ENCODE results near the gene COL18A1.
A peak's percentile ranks its signal among the peaks of the same experiment; 100 is the strongest.

The COL18A1 gene

GRCh38 chr21:45411810-45412206, 6.8 kb downstream of the COL18A1 start:
- Histone ChIP-seq H3K27ac (replicated peaks; ENCODE audit: low read length) (no peak overlapping the region), H4K8ac (ENCODE audit: low read depth, low read length) (no peak overlapping the region), H3K4ac (ENCODE audit: low read length) (no peak overlapping the region), H3K4me2 (ENCODE audit: insufficient read depth, low read length, poor library complexity, severe bottlenecking) (no peak overlapping the region), H3K23ac (ENCODE audit: low read depth, low read length, poor library complexity) (no peak overlapping the region), H3K27me3 (ENCODE audit: control insufficient read depth in 3 of 3, insufficient read depth in 3 of 3, low read depth in 1 of 3, low read length in 3 of 3) (peaks cover 0 to 66% (median 0%) of the 10 kb centered on the region in 3 experiments), H2BK5ac (ENCODE audit: low read length) (no peak overlapping the region), H2AK5ac (ENCODE audit: low read depth, low read length) (no peak overlapping the region), H2BK15ac (ENCODE audit: low read length) (no peak overlapping the region), H4K91ac (ENCODE audit: low read depth, low read length, poor library complexity) (no peak overlapping the region), H3K79me1 (ENCODE audit: low read depth, low read length) (peaks cover 34% of the 10 kb centered on the region), H3K9me3 (replicated peaks in 1 of 2; ENCODE audit: control insufficient read depth in 2 of 2, insufficient read depth in 1 of 2, low read depth in 1 of 2, low read length in 2 of 2) (no peaks in the 10 kb centered on the region), H2BK12ac (ENCODE audit: low read length) (no peak overlapping the region), H2AFZ (ENCODE audit: low read length) (no peak overlapping the region), H3K9ac (ENCODE audit: low read depth, low read length, poor library complexity) (no peak overlapping the region), H3K14ac (ENCODE audit: low read length) (no peak overlapping the region), H3K4me1 (ENCODE audit: control insufficient read depth in 2 of 2, insufficient read depth in 1 of 2, low read depth in 1 of 2, low read length in 2 of 2) (peaks cover 22 to 41% of the 10 kb centered on the region in 2 donors), H3K4me3 (ENCODE audit: low read length in 2 of 2) (no peak overlapping the region), H2BK120ac (ENCODE audit: low read depth, low read length) (no peak overlapping the region), H3K18ac (ENCODE audit: low read length) (no peak overlapping the region), H3K36me3 (replicated peaks in 1 of 2; ENCODE audit: control insufficient read depth in 2 of 2, insufficient read depth in 2 of 2, low read length in 2 of 2) (peaks cover 0 to 1% of the 10 kb centered on the region in 2 donors)
- WGBS, 2 donors (ENCODE audit: extremely low coverage in 2 of 2, insufficient read length in 2 of 2, insufficient replicate concordance in 1 of 2): no CpG with 5 or more reads among the region's 18 CpGs
- no peak for DNase-seq (ENCODE audit: low spot score)

GRCh38 chr21:45412491-45412890, 7.5 kb downstream of the COL18A1 start:
- no peak overlapping the region for H2BK5ac ChIP-seq (ENCODE audit: low read length)
- H2BK12ac ChIP-seq (ENCODE audit: low read length): no peak overlapping the region
- peaks cover 0 to 1% of the 10 kb centered on the region in 2 donors for H3K36me3 ChIP-seq (replicated peaks in 1 of 2; ENCODE audit: control insufficient read depth in 2 of 2, insufficient read depth in 2 of 2, low read length in 2 of 2)
- no peak overlapping the region for H4K91ac ChIP-seq (ENCODE audit: low read depth, low read length, poor library complexity)
- peaks cover 0 to under 1% of the 10 kb centered on the region in 2 donors for H3K9me3 ChIP-seq (replicated peaks in 1 of 2; ENCODE audit: control insufficient read depth in 2 of 2, insufficient read depth in 1 of 2, low read depth in 1 of 2, low read length in 2 of 2)
- H3K14ac ChIP-seq (ENCODE audit: low read length): no peak overlapping the region
- H3K23ac ChIP-seq (ENCODE audit: low read depth, low read length, poor library complexity): no peak overlapping the region
- H3K27me3 ChIP-seq (ENCODE audit: control insufficient read depth in 3 of 3, insufficient read depth in 3 of 3, low read depth in 1 of 3, low read length in 3 of 3): peaks cover 0 to 62% (median 0%) of the 10 kb centered on the region in 3 experiments
- DNase-seq (ENCODE audit: low spot score): no peak
- no peak overlapping the region for H3K27ac ChIP-seq (replicated peaks; ENCODE audit: low read length)
- no peak overlapping the region for H2BK120ac ChIP-seq (ENCODE audit: low read depth, low read length)
- WGBS, 2 donors (ENCODE audit: extremely low coverage in 2 of 2, insufficient read length in 2 of 2, insufficient replicate concordance in 1 of 2): no CpG with 5 or more reads among the region's 7 CpGs
- no peak overlapping the region for H3K4me2 ChIP-seq (ENCODE audit: insufficient read depth, low read length, poor library complexity, severe bottlenecking)
- H3K18ac ChIP-seq (ENCODE audit: low read length): peak overlapping the region; percentile 59
- peak overlapping the region; percentile 20 for H2AK5ac ChIP-seq (ENCODE audit: low read depth, low read length)
- H3K79me1 ChIP-seq (ENCODE audit: low read depth, low read length): peaks cover 32% of the 10 kb centered on the region
- no peak overlapping the region for H4K8ac ChIP-seq (ENCODE audit: low read depth, low read length)
- H3K4me1 ChIP-seq (ENCODE audit: control insufficient read depth in 2 of 2, insufficient read depth in 1 of 2, low read depth in 1 of 2, low read length in 2 of 2): peaks cover 22 to 37% of the 10 kb centered on the region in 2 donors
- H3K4ac ChIP-seq (ENCODE audit: low read length): no peak overlapping the region
- H3K4me3 ChIP-seq (ENCODE audit: low read length in 2 of 2): no peak overlapping the region
- H2AFZ ChIP-seq (ENCODE audit: low read length): no peak overlapping the region
- H3K9ac ChIP-seq (ENCODE audit: low read depth, low read length, poor library complexity): no peak overlapping the region
- no peak overlapping the region for H2BK15ac ChIP-seq (ENCODE audit: low read length)

DNA sequence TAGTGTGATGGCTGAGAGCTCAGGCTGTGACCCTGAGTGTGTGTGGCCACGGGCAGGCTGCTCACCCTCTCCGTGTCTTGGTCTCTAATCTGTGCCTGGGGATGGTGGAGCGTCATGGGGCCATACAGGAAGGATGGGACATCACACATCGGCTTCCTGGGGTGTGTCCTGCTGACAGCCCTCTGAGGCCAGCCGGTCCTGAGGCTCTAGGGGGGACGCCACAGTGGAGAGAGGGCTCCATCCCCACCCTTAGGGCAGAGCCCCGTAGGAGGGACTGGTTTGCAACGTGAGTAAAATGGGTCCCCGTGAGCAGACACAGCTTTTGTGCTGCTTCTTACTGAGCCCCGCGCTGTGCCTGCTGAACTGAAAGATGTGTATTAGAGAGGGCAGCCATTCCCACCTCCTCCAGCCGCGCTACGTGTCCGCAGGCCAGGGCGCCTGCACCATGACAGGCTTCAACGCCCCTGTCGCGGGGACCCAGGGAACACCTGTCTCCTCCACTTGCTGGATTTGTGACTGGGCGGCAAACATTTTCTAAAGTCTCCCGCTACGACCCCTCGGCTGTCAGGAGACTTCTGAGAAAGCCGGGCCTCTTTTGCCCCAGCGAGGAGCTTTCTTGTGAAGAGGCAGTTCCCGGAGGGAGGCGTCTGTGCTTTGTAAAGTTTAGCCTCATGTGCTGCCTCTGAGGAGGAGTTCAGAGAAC, 8.1 kb downstream of the COL18A1 start:
- Histone ChIP-seq H3K14ac (ENCODE audit: low read length) (no peak overlapping the region), H3K4ac (ENCODE audit: low read length) (no peak overlapping the region), H2BK120ac (ENCODE audit: low read depth, low read length) (no peak overlapping the region), H4K91ac (ENCODE audit: low read depth, low read length, poor library complexity) (no peak overlapping the region), H2AFZ (ENCODE audit: low read length) (peak overlapping the region; percentile 79), H3K79me1 (ENCODE audit: low read depth, low read length) (peaks cover 28% of the 10 kb centered on the region), H3K36me3 (replicated peaks in 1 of 2; ENCODE audit: control insufficient read depth in 2 of 2, insufficient read depth in 2 of 2, low read length in 2 of 2) (peaks cover 0 to 1% of the 10 kb centered on the region in 2 donors), H3K27ac (replicated peaks; ENCODE audit: low read length) (no peak overlapping the region), H3K4me2 (ENCODE audit: insufficient read depth, low read length, poor library complexity, severe bottlenecking) (no peak overlapping the region), H3K27me3 (ENCODE audit: control insufficient read depth in 3 of 3, insufficient read depth in 3 of 3, low read depth in 1 of 3, low read length in 3 of 3) (peaks cover 0 to 62% (median 0%) of the 10 kb centered on the region in 3 experiments), H3K9me3 (replicated peaks in 1 of 2; ENCODE audit: control insufficient read depth in 2 of 2, insufficient read depth in 1 of 2, low read depth in 1 of 2, low read length in 2 of 2) (peaks cover 0 to 2% of the 10 kb centered on the region in 2 donors), H3K4me3 (ENCODE audit: low read length in 2 of 2) (no peak overlapping the region), H3K4me1 (ENCODE audit: control insufficient read depth in 2 of 2, insufficient read depth in 1 of 2, low read depth in 1 of 2, low read length in 2 of 2) (peaks cover 21 to 32% of the 10 kb centered on the region in 2 donors), H2BK15ac (ENCODE audit: low read length) (no peak overlapping the region), H2BK5ac (ENCODE audit: low read length) (no peak overlapping the region), H2AK5ac (ENCODE audit: low read depth, low read length) (no peak overlapping the region), H3K23ac (ENCODE audit: low read depth, low read length, poor library complexity) (no peak overlapping the region), H2BK12ac (ENCODE audit: low read length) (no peak overlapping the region), H3K18ac (ENCODE audit: low read length) (peak overlapping the region; percentile 35), H4K8ac (ENCODE audit: low read depth, low read length) (no peak overlapping the region), H3K9ac (ENCODE audit: low read depth, low read length, poor library complexity) (peak overlapping the region; percentile 18)
- no peak for DNase-seq (ENCODE audit: low spot score)
- no CpG with 5 or more reads among the region's 27 CpGs for WGBS, 2 donors (ENCODE audit: extremely low coverage in 2 of 2, insufficient read length in 2 of 2, insufficient replicate concordance in 1 of 2)

GRCh38 chr21:45413922-45414321, 9.0 kb downstream of the COL18A1 start:
- Histone ChIP-seq H4K8ac (ENCODE audit: low read depth, low read length) (no peak overlapping the region), H3K4me1 (ENCODE audit: control insufficient read depth in 2 of 2, insufficient read depth in 1 of 2, low read depth in 1 of 2, low read length in 2 of 2) (peaks cover 18 to 24% of the 10 kb centered on the region in 2 donors), H3K27me3 (ENCODE audit: control insufficient read depth in 3 of 3, insufficient read depth in 3 of 3, low read depth in 1 of 3, low read length in 3 of 3) (peaks cover 0 to 67% (median 0%) of the 10 kb centered on the region in 3 experiments), H3K4ac (ENCODE audit: low read length) (no peak overlapping the region), H2AK5ac (ENCODE audit: low read depth, low read length) (peak overlapping the region; percentile 47), H3K9me3 (replicated peaks in 1 of 2; ENCODE audit: control insufficient read depth in 2 of 2, insufficient read depth in 1 of 2, low read depth in 1 of 2, low read length in 2 of 2) (peaks cover 0 to 2% of the 10 kb centered on the region in 2 donors), H3K9ac (ENCODE audit: low read depth, low read length, poor library complexity) (no peak overlapping the region), H3K27ac (replicated peaks; ENCODE audit: low read length) (no peak overlapping the region), H3K18ac (ENCODE audit: low read length) (peak overlapping the region; percentile 88), H4K91ac (ENCODE audit: low read depth, low read length, poor library complexity) (no peak overlapping the region), H3K4me3 (ENCODE audit: low read length in 2 of 2) (no peak overlapping the region), H2AFZ (ENCODE audit: low read length) (peak overlapping the region; percentile 79), H3K23ac (ENCODE audit: low read depth, low read length, poor library complexity) (peak overlapping the region; percentile 95), H3K79me1 (ENCODE audit: low read depth, low read length) (peaks cover 26% of the 10 kb centered on the region), H3K4me2 (ENCODE audit: insufficient read depth, low read length, poor library complexity, severe bottlenecking) (no peak overlapping the region), H2BK15ac (ENCODE audit: low read length) (no peak overlapping the region), H2BK5ac (ENCODE audit: low read length) (no peak overlapping the region), H2BK120ac (ENCODE audit: low read depth, low read length) (no peak overlapping the region), H3K14ac (ENCODE audit: low read length) (peak overlapping the region; percentile 61), H2BK12ac (ENCODE audit: low read length) (no peak overlapping the region), H3K36me3 (replicated peaks in 1 of 2; ENCODE audit: control insufficient read depth in 2 of 2, insufficient read depth in 2 of 2, low read length in 2 of 2) (no peaks in the 10 kb centered on the region)
- no CpG with 5 or more reads among the region's 7 CpGs for WGBS, 2 donors (ENCODE audit: extremely low coverage in 2 of 2, insufficient read length in 2 of 2, insufficient replicate concordance in 1 of 2)
- DNase-seq (ENCODE audit: low spot score): no peak
